ENCODE data around the gene FRYL. TPM values are rescaled to one million over a fixed set of nuclear protein-coding genes. Genes with fewer than 3 reads are reported as not detected.

Gene FRYL
- total and polyA plus RNA-seq, 3 experiments from 2014 or later, result 34.9 to 70.3 (median 69.3) TPM

GRCh38 chr4:48558819-48559218 lies 221.3 kb downstream of the FRYL start:
- H3K4me1 Mint-ChIP-seq, result peaks cover 0 to 2% (median 0%) of the 10 kb centered on the region in 3 donors
- H3K9me3 Mint-ChIP-seq, result peaks cover 0 to 10% (median 0%) of the 10 kb centered on the region in 5 donors
- H3K36me3 Mint-ChIP-seq, result peaks cover 38 to 86% (median 46%) of the 10 kb centered on the region in 3 donors

GRCh38 chr4:48558026-48558425 lies 222.1 kb downstream of the FRYL start:
- POLR2A ChIA-PET, result no interaction called here
- CTCF ChIA-PET, result no interaction called here
- Mint-ChIP-seq H3K36me3 (peaks cover 42 to 85% (median 53%) of the 10 kb centered on the region in 3 donors), H3K9me3 (peaks cover 0 to 10% (median 0%) of the 10 kb centered on the region in 5 donors), H3K4me1 (peaks cover 0 to 2% (median 0%) of the 10 kb centered on the region in 3 donors), H3K27ac (no peak overlapping the region), H3K4me3 (no peak overlapping the region), H3K27me3 (no peaks in the 10 kb centered on the region)
- Histone ChIP-seq H3K27me3 (ENCODE audit: insufficient read depth, low read length, poor library complexity, severe bottlenecking) (no peaks in the 10 kb centered on the region), H3K4me3 (ENCODE audit: low read length) (no peak overlapping the region), H3K9me3 (ENCODE audit: low read length) (no peaks in the 10 kb centered on the region), H3K27ac (ENCODE audit: low read depth, low read length) (no peak overlapping the region), H3K4me1 (ENCODE audit: insufficient read depth, low read length) (no peaks in the 10 kb centered on the region), H3K36me3 (ENCODE audit: insufficient read depth, low read length) (peaks cover 19% of the 10 kb centered on the region)
- DNase-seq, result no peak

More at GRCh38 chr4:48558819-48559218, 221.3 kb downstream of the FRYL start:
- ChIA-PET CTCF (no interaction called here), POLR2A (no interaction called here)
- no peaks in the 10 kb centered on the region for H3K4me1 ChIP-seq (ENCODE audit: insufficient read depth, low read length)
- no peak overlapping the region for H3K27ac ChIP-seq (ENCODE audit: low read depth, low read length)
- H3K36me3 ChIP-seq (ENCODE audit: insufficient read depth, low read length), result peaks cover 19% of the 10 kb centered on the region
- peak overlapping the region in 1 of 7 donors; percentile 1 for H3K4me3 Mint-ChIP-seq
- peak overlapping the region in 1 of 8 donors; percentile 42 for H3K27ac Mint-ChIP-seq
- no peaks in the 10 kb centered on the region for H3K27me3 ChIP-seq (ENCODE audit: insufficient read depth, low read length, poor library complexity, severe bottlenecking)
- H3K4me3 ChIP-seq (ENCODE audit: low read length), result no peak overlapping the region
- DNase-seq, result no peak
- no peaks in the 10 kb centered on the region for H3K27me3 Mint-ChIP-seq
- H3K9me3 ChIP-seq (ENCODE audit: low read length), result no peaks in the 10 kb centered on the region

- ChIA-PET POLR2A (no interaction called here), CTCF (no interaction called here)
- Histone ChIP-seq H3K4me3 (ENCODE audit: low read length) (no peak overlapping the region), H3K4me1 (ENCODE audit: insufficient read depth, low read length) (no peaks in the 10 kb centered on the region), H3K27ac (ENCODE audit: low read depth, low read length) (no peak overlapping the region), H3K9me3 (ENCODE audit: low read length) (no peaks in the 10 kb centered on the region), H3K27me3 (ENCODE audit: insufficient read depth, low read length, poor library complexity, severe bottlenecking) (no peaks in the 10 kb centered on the region), H3K36me3 (ENCODE audit: insufficient read depth, low read length) (peaks cover 19% of the 10 kb centered on the region)
- DNase-seq, result no peak
- Mint-ChIP-seq H3K36me3 (peaks cover 42 to 84% (median 54%) of the 10 kb centered on the region in 3 donors), H3K27ac (no peak overlapping the region), H3K4me3 (no peak overlapping the region), H3K9me3 (peaks cover 0 to 10% (median 0%) of the 10 kb centered on the region in 5 donors), H3K4me1 (peaks cover 0 to 2% (median 0%) of the 10 kb centered on the region in 3 donors), H3K27me3 (no peaks in the 10 kb centered on the region)
Observed at GRCh38 chr4:48557478-48557877, 222.6 kb downstream of the FRYL start.

- no peak overlapping the region for H3K4me3 ChIP-seq (ENCODE audit: low read length)
- no peaks in the 10 kb centered on the region for H3K4me1 ChIP-seq (ENCODE audit: insufficient read depth, low read length)
- CTCF ChIA-PET, result no interaction called here
- no peaks in the 10 kb centered on the region for H3K27me3 ChIP-seq (ENCODE audit: insufficient read depth, low read length, poor library complexity, severe bottlenecking)
- Mint-ChIP-seq H3K36me3 (peaks cover 42 to 85% (median 57%) of the 10 kb centered on the region in 3 donors), H3K27ac (peak overlapping the region in 3 of 8 donors; percentile 14 to 50 (median 24)), H3K4me3 (no peak overlapping the region), H3K9me3 (peaks cover 0 to 10% (median 0%) of the 10 kb centered on the region in 5 donors), H3K27me3 (no peaks in the 10 kb centered on the region), H3K4me1 (peaks cover 0 to 2% (median 0%) of the 10 kb centered on the region in 3 donors)
- DNase-seq, result no peak
- H3K36me3 ChIP-seq (ENCODE audit: insufficient read depth, low read length), result peaks cover 21% of the 10 kb centered on the region
- POLR2A ChIA-PET, result no interaction called here
- no peaks in the 10 kb centered on the region for H3K9me3 ChIP-seq (ENCODE audit: low read length)
- no peak overlapping the region for H3K27ac ChIP-seq (ENCODE audit: low read depth, low read length)
Observed at GRCh38 chr4:48556268-48556667, 223.8 kb downstream of the FRYL start.

GRCh38 chr4:48554606-48555005 lies 225.5 kb downstream of the FRYL start:
- CTCF ChIA-PET, result no interaction called here
- Histone ChIP-seq H3K27me3 (ENCODE audit: insufficient read depth, low read length, poor library complexity, severe bottlenecking) (no peaks in the 10 kb centered on the region), H3K9me3 (ENCODE audit: low read length) (no peaks in the 10 kb centered on the region), H3K36me3 (ENCODE audit: insufficient read depth, low read length) (peaks cover 24% of the 10 kb centered on the region), H3K4me1 (ENCODE audit: insufficient read depth, low read length) (no peaks in the 10 kb centered on the region), H3K4me3 (ENCODE audit: low read length) (no peak overlapping the region), H3K27ac (ENCODE audit: low read depth, low read length) (no peak overlapping the region)
- DNase-seq, result no peak
- Mint-ChIP-seq H3K27ac (peak overlapping the region in 2 of 8 donors; percentile 9 to 43), H3K36me3 (peaks cover 39 to 84% (median 50%) of the 10 kb centered on the region in 3 donors), H3K27me3 (no peaks in the 10 kb centered on the region), H3K4me1 (peaks cover 0 to 2% (median 0%) of the 10 kb centered on the region in 3 donors), H3K4me3 (no peak overlapping the region), H3K9me3 (peaks cover 0 to 10% (median 0%) of the 10 kb centered on the region in 5 donors)
- POLR2A ChIA-PET, result no interaction called here

GRCh38 chr4:48553720-48554119 lies 226.4 kb downstream of the FRYL start:
- no peaks in the 10 kb centered on the region for H3K27me3 ChIP-seq (ENCODE audit: insufficient read depth, low read length, poor library complexity, severe bottlenecking)
- H3K4me1 ChIP-seq (ENCODE audit: insufficient read depth, low read length), result no peaks in the 10 kb centered on the region
- Mint-ChIP-seq H3K36me3 (peaks cover 34 to 86% (median 45%) of the 10 kb centered on the region in 3 donors), H3K4me1 (peaks cover 0 to 2% (median 0%) of the 10 kb centered on the region in 3 donors), H3K4me3 (no peak overlapping the region), H3K9me3 (peaks cover 0 to 8% (median 0%) of the 10 kb centered on the region in 5 donors), H3K27me3 (no peaks in the 10 kb centered on the region), H3K27ac (no peak overlapping the region)
- DNase-seq, result no peak
- no peak overlapping the region for H3K27ac ChIP-seq (ENCODE audit: low read depth, low read length)
- H3K36me3 ChIP-seq (ENCODE audit: insufficient read depth, low read length), result peaks cover 25% of the 10 kb centered on the region
- ChIA-PET CTCF (no interaction called here), POLR2A (no interaction called here)
- H3K4me3 ChIP-seq (ENCODE audit: low read length), result no peak overlapping the region
- no peaks in the 10 kb centered on the region for H3K9me3 ChIP-seq (ENCODE audit: low read length)

- ChIA-PET POLR2A (no interaction called here), CTCF (interaction anchor here (1.1 to 1.8 kb wide), 3 partner anchors 13 to 419 kb away, joined by 3 to 4 read pairs (median 4); no protein-coding TSS in a partner anchor)
- Histone ChIP-seq H3K4me1 (ENCODE audit: insufficient read depth, low read length) (no peaks in the 10 kb centered on the region), H3K36me3 (ENCODE audit: insufficient read depth, low read length) (peaks cover 61% of the 10 kb centered on the region), H3K9me3 (ENCODE audit: low read length) (no peaks in the 10 kb centered on the region), H3K27ac (ENCODE audit: low read depth, low read length) (no peak overlapping the region), H3K27me3 (ENCODE audit: insufficient read depth, low read length, poor library complexity, severe bottlenecking) (no peaks in the 10 kb centered on the region), H3K4me3 (ENCODE audit: low read length) (no peak overlapping the region)
- Mint-ChIP-seq H3K4me3 (no peak overlapping the region), H3K27me3 (no peaks in the 10 kb centered on the region), H3K4me1 (no peaks in the 10 kb centered on the region), H3K27ac (no peak overlapping the region), H3K36me3 (peaks cover 9 to 85% (median 26%) of the 10 kb centered on the region in 3 donors), H3K9me3 (no peaks in the 10 kb centered on the region)
- peak in 1 of 5 donors; percentile 4 for DNase-seq
Observed at GRCh38 chr4:48546336-48546735, 233.7 kb downstream of the FRYL start.

GRCh38 chr4:48543796-48544195 lies 236.3 kb downstream of the FRYL start:
- H3K4me3 ChIP-seq (ENCODE audit: low read length), result no peak overlapping the region
- H3K36me3 Mint-ChIP-seq, result peaks cover 19 to 85% (median 31%) of the 10 kb centered on the region in 3 donors
- no peaks in the 10 kb centered on the region for H3K9me3 Mint-ChIP-seq
- no peak for DNase-seq
- no peaks in the 10 kb centered on the region for H3K27me3 Mint-ChIP-seq
- H3K4me1 ChIP-seq (ENCODE audit: insufficient read depth, low read length), result no peaks in the 10 kb centered on the region
- H3K4me3 Mint-ChIP-seq, result no peak overlapping the region
- peak overlapping the region in 1 of 8 donors; percentile 69 for H3K27ac Mint-ChIP-seq
- ChIA-PET CTCF (no interaction called here), POLR2A (no interaction called here)
- H3K36me3 ChIP-seq (ENCODE audit: insufficient read depth, low read length), result peaks cover 69% of the 10 kb centered on the region
- H3K27ac ChIP-seq (ENCODE audit: low read depth, low read length), result no peak overlapping the region
- no peaks in the 10 kb centered on the region for H3K27me3 ChIP-seq (ENCODE audit: insufficient read depth, low read length, poor library complexity, severe bottlenecking)
- no peaks in the 10 kb centered on the region for H3K4me1 Mint-ChIP-seq
- H3K9me3 ChIP-seq (ENCODE audit: low read length), result no peaks in the 10 kb centered on the region

Data from CD8-positive, alpha-beta memory T cell (primary cell).